H9 (cell line): ENCODE data around the gene HHAT. TPM values are rescaled to one million over a fixed set of nuclear protein-coding genes. Genes with fewer than 3 reads are reported as not detected.

ENCODE experiments used
- DNase-seq: peaks from one replicate; pipeline ENCODE4 v3.0.0-alpha.2; 2017
- H2AFZ ChIP-seq: one replicate; pipeline ENCODE4 v1.6.1; 2013; ENCODE audit warnings: mild to moderate bottlenecking, low read length, control low read depth, moderate library complexity
- H2AK5ac ChIP-seq: 2 replicates; pipeline ENCODE4 v1.6.1; 2013; ENCODE audit warnings: low read length, control low read depth, mixed read lengths; ENCODE audit not compliant: insufficient read length
- H2BK120ac ChIP-seq: one replicate; pipeline ENCODE4 v1.6.1; 2013; ENCODE audit warnings: low read depth, mild to moderate bottlenecking, low read length, control low read depth, inconsistent platforms; ENCODE audit not compliant: poor library complexity, severe bottlenecking
- H2BK12ac ChIP-seq: 2 replicates; pipeline ENCODE4 v1.6.1; 2013; ENCODE audit warnings: low read length, control low read depth, mixed read lengths, low read depth; ENCODE audit not compliant: insufficient read length
- H2BK15ac ChIP-seq: 2 replicates; pipeline ENCODE4 v1.6.1; 2013; ENCODE audit warnings: low read depth, low read length, control low read depth
- H2BK20ac ChIP-seq: one replicate; pipeline ENCODE4 v1.6.1; 2013; ENCODE audit warnings: low read depth, mild to moderate bottlenecking, low read length, control low read depth, inconsistent platforms; ENCODE audit not compliant: poor library complexity, severe bottlenecking
- H2BK5ac ChIP-seq: 2 replicates; pipeline ENCODE4 v1.6.1; 2013; ENCODE audit warnings: low read length, control low read depth, mixed read lengths; ENCODE audit not compliant: insufficient read length
- H3K14ac ChIP-seq: 2 replicates; pipeline ENCODE4 v1.6.1; 2013; ENCODE audit warnings: low read length, control low read depth; ENCODE audit not compliant: insufficient read depth
- H3K18ac ChIP-seq: 2 replicates; pipeline ENCODE4 v1.6.1; 2013; ENCODE audit warnings: low read depth, mild to moderate bottlenecking, mixed read lengths, low read length, control low read depth; ENCODE audit not compliant: insufficient read length
- H3K23ac ChIP-seq: 2 replicates; pipeline ENCODE4 v1.6.1; 2013; ENCODE audit warnings: low read length, control low read depth, mixed read lengths, low read depth; ENCODE audit not compliant: insufficient read length
- H3K23me2 ChIP-seq: 2 replicates; pipeline ENCODE4 v1.6.1; 2013; ENCODE audit warnings: low read depth, mild to moderate bottlenecking, mixed read lengths, low read length, control low read depth; ENCODE audit not compliant: insufficient read length, poor library complexity, severe bottlenecking
- H3K27ac ChIP-seq: 2 replicates; pipeline ENCODE4 v1.5.1; 2013; ENCODE audit warnings: low read length, control low read depth, mixed read lengths, low read depth; ENCODE audit not compliant: insufficient read length
- H3K27me3 ChIP-seq: 2 replicates; pipeline ENCODE4 v1.6.1; 2013; ENCODE audit warnings: low read length, control low read depth, inconsistent platforms; ENCODE audit not compliant: insufficient read depth
- H3K4ac ChIP-seq: 2 replicates; pipeline ENCODE4 v1.6.1; 2013; ENCODE audit warnings: low read depth, mild to moderate bottlenecking, control low read depth, inconsistent platforms, low read length, moderate library complexity
- H3K4me1 ChIP-seq: 2 replicates; pipeline ENCODE4 v1.6.1; 2013; ENCODE audit warnings: low read length, control low read depth, inconsistent platforms; ENCODE audit not compliant: insufficient read depth
- H3K4me2 ChIP-seq: 2 replicates; pipeline ENCODE4 v1.6.1; 2013; ENCODE audit warnings: low read length, control low read depth, mixed read lengths; ENCODE audit not compliant: insufficient read length, insufficient read depth
- H3K56ac ChIP-seq: 2 replicates; pipeline ENCODE4 v1.6.1; 2013; ENCODE audit warnings: low read depth, mild to moderate bottlenecking, mixed read lengths, low read length, control low read depth; ENCODE audit not compliant: insufficient read length
- H3K79me1 ChIP-seq: 2 replicates; pipeline ENCODE4 v1.6.1; 2013; ENCODE audit warnings: low read depth, mild to moderate bottlenecking, moderate library complexity, low read length, control low read depth, inconsistent platforms; ENCODE audit not compliant: insufficient read depth, poor library complexity, severe bottlenecking
- H3K79me2 ChIP-seq: 2 replicates; pipeline ENCODE4 v1.6.1; 2013; ENCODE audit warnings: low read length, control low read depth, inconsistent platforms; ENCODE audit not compliant: insufficient read depth
- H3K9ac ChIP-seq: 2 replicates; pipeline ENCODE4 v1.6.1; 2013; ENCODE audit warnings: low read length, control low read depth, mixed read lengths; ENCODE audit not compliant: insufficient read length; ENCODE audit errors: extremely low read depth
- H3K9me3 ChIP-seq: one replicate; pipeline ENCODE4 v1.6.1; 2013; ENCODE audit warnings: low read depth, low read length, inconsistent platforms; ENCODE audit not compliant: control insufficient read depth
- H3T11ph ChIP-seq: one replicate; pipeline ENCODE4 v1.6.1; 2013; ENCODE audit warnings: mild to moderate bottlenecking, low read length, control low read depth, inconsistent platforms
- H4K20me1 ChIP-seq: one replicate; pipeline ENCODE4 v1.6.1; 2013; ENCODE audit not compliant: control insufficient read depth, insufficient read length, insufficient read depth
- H4K5ac ChIP-seq: 2 replicates; pipeline ENCODE4 v1.6.1; 2013; ENCODE audit warnings: low read depth, mild to moderate bottlenecking, mixed read lengths, low read length, control low read depth; ENCODE audit not compliant: insufficient read length
- H4K8ac ChIP-seq: replicated peaks from 2 replicates; pipeline ENCODE4 v1.6.1; 2013; ENCODE audit warnings: low read length, control low read depth, mixed read lengths, low read depth; ENCODE audit not compliant: insufficient read length
- H4K91ac ChIP-seq: 2 replicates; pipeline ENCODE4 v1.6.1; 2013; ENCODE audit warnings: low read depth, mild to moderate bottlenecking, moderate library complexity, mixed read lengths, low read length, control low read depth; ENCODE audit not compliant: insufficient read length
- H3K27ac Mint-ChIP-seq, 3 experiments: 2 replicates in 2 of 3; 3 replicates in 1 of 3; pipeline ENCODE4 v1.8.0; 2020 to 2021; ENCODE audit warnings: mixed read lengths in 3 of 3, mild to moderate bottlenecking in 1 of 3, moderate library complexity in 1 of 3
- H3K27me3 Mint-ChIP-seq: 2 replicates; pipeline ENCODE4 v1.8.0; 2021; ENCODE audit warnings: low read depth, mild to moderate bottlenecking, moderate library complexity, mixed read lengths
- H3K36me3 Mint-ChIP-seq, 3 experiments: 2 replicates in 2 of 3; 3 replicates in 1 of 3; pipeline ENCODE4 v1.8.0; 2020 to 2021; ENCODE audit warnings: low read depth in 3 of 3, mixed read lengths in 3 of 3; ENCODE audit not compliant: insufficient read depth in 1 of 3
- H3K4me1 Mint-ChIP-seq, 2 experiments: 2 replicates each; pipeline ENCODE4 v1.8.0; 2020; ENCODE audit warnings: mixed read lengths in 2 of 2
- H3K4me3 Mint-ChIP-seq, 2 experiments: 2 replicates in 1 of 2; 3 replicates in 1 of 2; pipeline ENCODE4 v1.8.0; 2020 to 2021; ENCODE audit warnings: mild to moderate bottlenecking in 2 of 2, mixed read lengths in 2 of 2, moderate library complexity in 1 of 2
- H3K9me3 Mint-ChIP-seq, 2 experiments: 2 replicates in 1 of 2; 3 replicates in 1 of 2; pipeline ENCODE4 v1.8.0; 2020; ENCODE audit warnings: mild to moderate bottlenecking in 2 of 2, mixed read lengths in 2 of 2, moderate library complexity in 1 of 2
- CTCF ChIP-seq: fragments of 200-600 bp; sonication (generic); conservative IDR thresholded peaks from 3 replicates; pipeline ENCODE4 v1.8.0; 2021; ENCODE audit warnings: antibody characterized with exemption, mild to moderate bottlenecking
- WGBS: extraction: QIAGEN DNeasy Blood & Tissue Kit; methylation state at CpG from one replicate; pipeline ENCODE4 v1.1.7; 2013; ENCODE audit warnings: missing lambda C conversion rate, low lambda C conversion rate, mixed read lengths; ENCODE audit not compliant: insufficient read length; ENCODE audit errors: extremely low coverage; 5-methylcytosine and 5-hydroxymethylcytosine counted together
- total RNA-seq: library from RNA; stranded (reverse); gene quantifications from 2 replicates; pipeline ENCODE4 v1.2.1, GENCODE V29; 2021

Gene HHAT
- total RNA-seq, 1 experiment from 2014 or later, result 0.48 TPM

DNA sequence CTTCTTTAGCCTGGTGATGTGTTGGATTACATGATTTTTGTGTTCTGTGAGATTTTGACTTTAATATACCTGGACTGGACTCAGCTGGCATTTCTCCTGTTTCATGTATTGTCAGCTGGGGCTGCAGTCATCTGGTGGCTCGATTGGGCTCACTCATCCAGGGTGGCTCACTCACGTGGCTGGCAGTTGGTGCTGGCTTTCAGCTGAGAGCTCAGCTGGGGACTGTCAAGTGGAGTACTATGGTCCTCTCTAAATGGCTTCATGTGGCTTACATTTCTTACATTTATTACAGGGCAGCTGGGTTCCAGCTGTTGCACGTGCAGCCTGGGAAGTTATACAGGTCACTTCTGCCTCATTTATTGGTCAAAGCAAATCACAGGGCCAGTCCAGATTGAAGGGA lies 22.8 kb downstream of the HHAT start:
- no peak overlapping the region for H3K4me2 ChIP-seq

More for the DNA sequence above, 22.8 kb downstream of the HHAT start:
- H2AK5ac ChIP-seq, result no peak overlapping the region
- no peak for DNase-seq
- H3T11ph ChIP-seq, result no peak overlapping the region
- H3K9me3 Mint-ChIP-seq, result no peaks in the 10 kb centered on the region
- no peak overlapping the region for H2BK5ac ChIP-seq
- H3K14ac ChIP-seq, result no peak overlapping the region
- TF ChIP-seq CTCF, result no peak
- H3K4me1 ChIP-seq, result no peaks in the 10 kb centered on the region
- no peak overlapping the region for H3K18ac ChIP-seq
- no peaks in the 10 kb centered on the region for H3K79me2 ChIP-seq
- H4K91ac ChIP-seq, result no peak overlapping the region
- no peak overlapping the region for H2AFZ ChIP-seq
- no peaks in the 10 kb centered on the region for H3K23me2 ChIP-seq
- no peak overlapping the region for H3K4me3 Mint-ChIP-seq
- H3K27ac Mint-ChIP-seq, result no peak overlapping the region
- H3K56ac ChIP-seq, result no peak overlapping the region
- H3K9ac ChIP-seq, result no peak overlapping the region
- no peak overlapping the region for H3K27ac ChIP-seq
- no peak overlapping the region for H2BK15ac ChIP-seq
- H3K27me3 Mint-ChIP-seq, result peaks cover 16% of the 10 kb centered on the region
- H2BK120ac ChIP-seq, result no peak overlapping the region
- H2BK20ac ChIP-seq, result no peak overlapping the region
- H3K4me1 Mint-ChIP-seq, result peaks cover 0 to 4% of the 10 kb centered on the region in 2 experiments; a peak in 1 of 4 replicates
- no peak overlapping the region for H2BK12ac ChIP-seq
- no peaks in the 10 kb centered on the region for H3K36me3 Mint-ChIP-seq
- no peak overlapping the region for H3K23ac ChIP-seq
- H3K79me1 ChIP-seq, result no peaks in the 10 kb centered on the region
- no peaks in the 10 kb centered on the region for H3K9me3 ChIP-seq
- H4K8ac ChIP-seq, result no peak overlapping the region
- no peaks in the 10 kb centered on the region for H3K27me3 ChIP-seq
- H4K20me1 ChIP-seq, result no peaks in the 10 kb centered on the region
- H3K4ac ChIP-seq, result no peak overlapping the region
- no CpG with 5 or more reads among the region's 3 CpGs for WGBS
- no peak overlapping the region for H4K5ac ChIP-seq
